GM12878 (cell line): ENCODE measurements around the gene ARID4B. TPM values are rescaled to one million over a fixed set of nuclear protein-coding genes. Genes with fewer than 3 reads are reported as not detected.
"Not testable (repeated sequence)": the region's sequence is repeated elsewhere in the genome, so short reads cannot be mapped to it uniquely, and the experiment has no call there.

Experiments
- ATAC-seq: fragments of 200-7000 bp; cut with Tn5 transposase; 3 replicates; pipeline ENCODE4 v1.9.1; 2020; ENCODE audit warnings: mild to moderate bottlenecking, moderate library complexity
- BruUV-seq: library from RNA; stranded (reverse); fragments of 400-500 nt; replicated peaks from 2 replicates; lab custom pipeline; 2021; lab: Mats Ljungman, UMichigan
- CTCF ChIA-PET: fragments of 300-600 bp; sonication (Branson Sonifier 250); formaldehyde crosslinking; extraction: SDS; loops from one replicate; lab custom pipeline; 2021; ENCODE audit warnings: inconsistent platforms; lab: Yijun Ruan, JAX
- POLR2A ChIA-PET: fragments of 350-600 bp; formaldehyde crosslinking; extraction: SDS; loops from one replicate; lab custom pipeline; 2021; ENCODE audit warnings: inconsistent platforms; lab: Charles Lee
- RAD21 ChIA-PET: fragments of 300-600 bp; sonication (Branson Sonifier 250); formaldehyde crosslinking; loops from one replicate; lab custom pipeline; 2023; ENCODE audit warnings: antibody characterized with exemption; ENCODE audit not compliant: unreplicated experiment; lab: Charles Lee
- SMC1A ChIA-PET: fragments of 300-600 bp; sonication (Branson Sonifier 250); formaldehyde crosslinking; loops from one replicate; lab custom pipeline; 2023; ENCODE audit not compliant: unreplicated experiment, uncharacterized antibody; lab: Charles Lee
- DNase-seq: peaks from one replicate; pipeline ENCODE4 v3.0.0-alpha.2; 2011; ENCODE audit warnings: low read depth, low spot score
- FAIRE-seq: peaks from 3 replicates; lab custom pipeline; 2011; peaks lifted over from hg19 to GRCh38; lab: Jason Lieb, UNC
- H2AFZ ChIP-seq: 2 replicates; pipeline ENCODE4 v1.6.0; 2011; ENCODE audit warnings: low read depth, low read length, control low read depth; ENCODE audit not compliant: control insufficient read depth
- H3K27ac ChIP-seq: 2 replicates; pipeline ENCODE4 v1.5.1; 2011; ENCODE audit warnings: control low read depth; ENCODE audit not compliant: control insufficient read depth, insufficient read depth
- H3K27me3 ChIP-seq, 2 experiments: replicated peaks in 1 of 2; 2 replicates each; pipeline versions ENCODE4 v1.6.0 to v1.6.1; 2011; ENCODE audit warnings: low read length in 1 of 2; ENCODE audit not compliant: control insufficient read depth in 2 of 2, insufficient read depth in 2 of 2
- H3K36me3 ChIP-seq, 2 experiments: 2 replicates each; pipeline ENCODE4 v1.5.1; 2011; ENCODE audit warnings: low read length in 1 of 2; ENCODE audit not compliant: control insufficient read depth in 2 of 2, insufficient read depth in 2 of 2
- H3K4me1 ChIP-seq: 2 replicates; pipeline ENCODE4 v1.6.1; 2011; ENCODE audit warnings: mild to moderate bottlenecking, low read length, moderate library complexity, mixed read lengths; ENCODE audit not compliant: control insufficient read depth, insufficient read depth
- H3K4me2 ChIP-seq: 2 replicates; pipeline ENCODE4 v1.6.0; 2011; ENCODE audit warnings: control low read depth; ENCODE audit not compliant: control insufficient read depth, insufficient read depth
- H3K4me3 ChIP-seq: fragments of 200-600 bp; sonication (generic); 2 replicates; pipeline ENCODE4 v1.5.1; 2016
- H3K79me2 ChIP-seq: 2 replicates; pipeline ENCODE4 v1.6.0; 2011; ENCODE audit warnings: low read length; ENCODE audit not compliant: control insufficient read depth, insufficient read depth
- H3K9ac ChIP-seq: 2 replicates; pipeline ENCODE4 v1.8.0; 2011; ENCODE audit warnings: low read length, control low read depth, mixed read lengths; ENCODE audit not compliant: control insufficient read depth, insufficient read depth
- H3K9me3 ChIP-seq: replicated peaks from 3 replicates; pipeline ENCODE4 v1.5.1; 2011; ENCODE audit warnings: mild to moderate bottlenecking, low read length; ENCODE audit not compliant: control insufficient read depth, insufficient read depth
- H4K20me1 ChIP-seq: 2 replicates; pipeline ENCODE4 v1.6.0; 2011; ENCODE audit not compliant: control insufficient read depth, insufficient read depth
- ASH2L ChIP-seq: fragments of 300-600, 200-600 bp; sonication (generic); IDR thresholded peaks from 2 replicates; pipeline ENCODE4 v1.6.1; 2017; ENCODE audit warnings: low read depth, mild to moderate bottlenecking, borderline replicate concordance
- DPF2 ChIP-seq: fragments of 450-650 bp; IDR thresholded peaks from 2 replicates; pipeline ENCODE4 v1.6.1; 2017; ENCODE audit warnings: mild to moderate bottlenecking
- JUND ChIP-seq: IDR thresholded peaks from 2 replicates; pipeline ENCODE4 v1.6.1; 2012; ENCODE audit warnings: low read depth, mild to moderate bottlenecking, low read length, improper control_type of control experiment, moderate library complexity
- POLR2AphosphoS2 ChIP-seq: IDR thresholded peaks from 2 replicates; pipeline ENCODE4 v1.6.1; 2011; ENCODE audit warnings: low read depth, mild to moderate bottlenecking, low read length, improper control_type of control experiment, moderate library complexity
- TAF1 ChIP-seq: IDR thresholded peaks from 2 replicates; pipeline ENCODE4 v1.6.1; 2011; ENCODE audit warnings: mild to moderate bottlenecking, low read depth, low read length, borderline replicate concordance
- WGBS: methylation state at CpG from one replicate; pipeline ENCODE4 v1.1.6; 2016; ENCODE audit warnings: low lambda C conversion rate; ENCODE audit not compliant: insufficient replicate concordance, insufficient coverage; ENCODE audit errors: missing lambda C conversion rate; 5-methylcytosine and 5-hydroxymethylcytosine counted together
- in situ Hi-C: fragments of 300-500 bp; cut with MboI; formaldehyde crosslinking; loops from 9 replicates; pipeline ENCODE4 v1.14.3; 2018; ENCODE audit warnings: mixed read lengths
- intact Hi-C: fragments of 100-400 bp; cut with micrococcal nuclease; formaldehyde crosslinking; loops from one replicate; pipeline ENCODE4 v1.14.2; 2022; ENCODE audit not compliant: unreplicated experiment
- polyA plus RNA-seq, 11 experiments: library from polyadenylated mRNA; depleted of rRNA in 4 of 11; unstranded in 6 of 11; stranded (reverse) in 5 of 11; fragments of >200 nt; fragmentation: Nextera tagmentation in 4 of 11; fragmentation: Illumina TruSeq in 1 of 11; extraction: Ambion mirVana in 4 of 11; extraction: Trizol in 1 of 11; gene quantifications; 1 replicate in 1 of 11; 2 replicates in 10 of 11; pipeline versions ENCODE4 v1.2.1 to v1.2.3, GENCODE V29; 2011 to 2016; ENCODE audit warnings: inconsistent platforms in 2 of 11, missing spikeins in 2 of 11, low read depth in 1 of 11
- total RNA-seq, 4 experiments: library from RNA; depleted of rRNA in 3 of 4; stranded (reverse); fragments of >200 nt in 3 of 4; fragmentation: Illumina TruSeq in 1 of 4; extraction: Trizol in 1 of 4; gene quantifications; 2 replicates each; pipeline versions ENCODE4 v1.2.1 to v1.2.3, GENCODE V29; 2013 to 2021

Gene ARID4B
- total and polyA plus RNA-seq, 10 of the 15 experiments (the other 5 are each of a cell fraction or from before 2014, with no cell fraction given): 13.6 to 39.1 (median 28.0) TPM

DNA sequence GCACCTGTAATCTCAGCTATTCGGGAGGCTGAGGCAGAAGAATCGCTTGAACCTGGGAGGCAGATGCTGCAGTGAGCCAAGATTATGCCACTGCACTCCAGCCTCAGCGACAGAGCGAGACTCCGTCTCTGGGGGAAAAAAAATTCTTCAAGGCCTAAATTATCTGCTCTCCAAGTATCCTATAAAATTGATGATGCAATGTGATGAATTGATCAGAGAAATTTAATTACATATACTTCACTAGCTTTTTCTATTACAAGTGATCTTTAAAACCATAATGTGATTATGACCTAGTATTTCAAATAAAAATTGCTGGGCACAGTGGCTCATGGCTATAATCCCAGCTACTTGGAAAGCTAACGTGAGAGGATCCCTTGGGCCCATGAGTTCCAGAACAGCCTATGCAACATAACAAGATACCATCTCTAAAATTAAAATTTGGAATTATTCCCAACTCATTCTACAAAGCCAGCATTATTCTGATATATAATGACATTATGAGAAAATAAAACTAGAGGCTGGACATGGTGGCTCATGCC lies 43.7 kb downstream of the ARID4B start (continued):
- TF ChIP-seq JUND (no peak), ASH2L (no peak)

DNA sequence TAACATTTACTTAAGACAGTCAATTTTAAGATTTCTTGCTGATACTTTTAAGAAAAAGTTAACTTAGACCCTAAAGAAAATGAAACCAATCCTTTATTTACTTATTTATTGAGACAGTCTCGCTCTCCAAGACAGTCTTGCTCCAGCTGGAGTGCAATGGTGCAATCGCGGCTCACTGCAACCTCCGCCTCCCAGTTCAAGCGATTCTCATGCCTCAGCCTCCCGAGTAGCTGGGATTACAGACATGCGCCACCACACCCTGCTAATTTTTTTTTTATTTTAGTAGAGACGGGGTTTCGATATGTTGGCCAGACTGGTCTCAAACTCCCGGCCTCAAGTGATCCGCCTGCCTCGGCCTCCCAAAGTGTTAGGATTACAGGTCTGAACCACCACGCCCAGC lies 44.3 kb downstream of the ARID4B start:
- H3K9me3 ChIP-seq: not testable (repeated sequence)

DNA sequence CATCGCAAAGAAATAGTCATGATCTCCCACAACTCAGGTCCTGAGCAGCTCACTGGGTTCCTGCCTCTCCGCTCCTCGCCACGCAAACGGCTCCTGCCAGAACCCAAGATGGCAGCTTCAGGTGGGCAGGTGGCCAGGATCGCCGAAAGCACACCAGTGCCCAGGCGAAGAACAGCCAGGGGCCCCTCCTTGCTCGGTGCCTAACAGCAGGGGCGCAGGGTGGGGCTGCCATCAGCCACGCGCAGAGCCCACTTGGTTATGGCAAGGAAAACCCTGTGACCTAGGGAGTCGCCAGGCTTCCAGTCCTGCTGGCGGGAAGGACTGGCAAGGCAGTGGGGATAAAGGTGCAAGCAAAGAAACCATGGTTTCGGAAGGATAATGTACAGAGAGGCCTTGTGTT lies 47.5 kb downstream of the ARID4B start:
- Histone ChIP-seq H3K4me1 (peaks cover 14% of the 10 kb centered on the region), H3K9ac (no peak overlapping the region), H3K36me3 (no peaks in the 10 kb centered on the region; a peak in 3 of 4 replicates), H2AFZ (no peak overlapping the region), H3K4me2 (no peak overlapping the region)
- no peak for DNase-seq
- RAD21 ChIA-PET: no interaction called here
- POLR2A ChIA-PET: interaction anchor here (1.1 kb wide), 1 partner anchor 45 kb away, joined by 3 read pairs; no protein-coding TSS in a partner anchor
- CTCF ChIA-PET: interaction anchor here (0.7 to 1.6 kb wide), 5 partner anchors 9 to 173 kb away, joined by 3 to 6 read pairs (median 3); no protein-coding TSS in a partner anchor
- intact Hi-C loops: no loop called here
- 98% methylated on average over 15 of the region's 15 CpGs for WGBS
- TF ChIP-seq POLR2AphosphoS2 (no peak), TAF1 (no peak), DPF2 (no peak)
- TF ChIP-seq, all 136 proteins: peak for 0
- in situ Hi-C loops: no loop called here
- H3K27ac ChIP-seq: no peak overlapping the region
- ATAC-seq (no peak), FAIRE-seq (no peak)
- BruUV-seq: no TSS peak
- SMC1A ChIA-PET: interaction anchor here (1.1 to 1.5 kb wide), 2 partner anchors 12 to 34 kb away, joined by 3 read pairs; no protein-coding TSS in a partner anchor
- peaks cover 6% of the 10 kb centered on the region for H4K20me1 ChIP-seq
- no peaks in the 10 kb centered on the region for H3K9me3 ChIP-seq
- peaks cover 76% of the 10 kb centered on the region for H3K79me2 ChIP-seq
- no peak overlapping the region for H3K4me3 ChIP-seq
- H3K27me3 ChIP-seq: no peaks in the 10 kb centered on the region

More for the DNA sequence above, 44.3 kb downstream of the ARID4B start:
- DNase-seq, H3K27ac ChIP-seq, H3K4me1 ChIP-seq, H4K20me1 ChIP-seq, intact Hi-C loops, H2AFZ ChIP-seq, in situ Hi-C loops, H3K36me3 ChIP-seq, RAD21 ChIA-PET, FAIRE-seq, H3K9ac ChIP-seq, H3K4me3 ChIP-seq, H3K4me2 ChIP-seq, H3K27me3 ChIP-seq, BruUV-seq, ATAC-seq: not testable (repeated sequence)
- H3K79me2 ChIP-seq: peaks cover 74% of the 10 kb centered on the region
- ChIA-PET POLR2A (interaction anchor here (0.7 to 1.0 kb wide), 2 partner anchors 9 to 42 kb away, joined by 3 read pairs; no protein-coding TSS in a partner anchor), CTCF (interaction anchor here (0.8 to 1.1 kb wide), 2 partner anchors 10 to 25 kb away, joined by 3 to 4 read pairs; no protein-coding TSS in a partner anchor), SMC1A (interaction anchor here (0.9 to 1.0 kb wide), 2 partner anchors 8 to 9 kb away, joined by 3 to 4 read pairs; no protein-coding TSS in a partner anchor)
- 95% methylated on average over 13 of the region's 13 CpGs for WGBS
